NCI-H1436 treated with DMSO at 0.1 percent for 48 hours (cell line): ENCODE results near the gene AIFM2.
"Not testable (repeated sequence)": the region's sequence is repeated elsewhere in the genome, so short reads cannot be mapped to it uniquely, and the experiment has no call there.

Source experiments
- DNase-seq: peaks from one replicate; lab custom pipeline; 2025; lab: John Stamatoyannopoulos, UW

AIFM2 gene

GRCh38 chr10:70121281-70121949, 11.2 kb downstream of the AIFM2 start:
- DNase-seq, result no peak

DNA sequence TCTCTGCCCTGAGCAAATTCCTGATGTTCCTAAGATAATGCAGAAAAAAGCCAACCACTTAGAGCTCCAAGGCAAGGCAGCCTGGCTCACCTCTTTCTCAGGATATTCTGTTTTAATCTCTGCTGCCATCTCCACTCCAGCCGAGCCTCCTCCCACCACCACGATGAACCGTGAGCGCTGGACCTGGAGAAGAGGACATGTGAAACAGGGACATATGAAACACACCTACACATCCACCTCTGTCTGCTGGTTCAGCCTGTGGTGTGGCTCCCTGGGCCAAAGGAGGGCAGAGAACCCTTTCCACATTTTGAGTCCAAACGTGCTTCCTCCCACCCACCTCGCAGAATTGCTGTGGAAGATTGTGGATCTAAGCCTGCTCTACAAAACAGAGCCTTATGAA, 12.2 kb downstream of the AIFM2 start:
- DNase-seq, result no peak

DNA sequence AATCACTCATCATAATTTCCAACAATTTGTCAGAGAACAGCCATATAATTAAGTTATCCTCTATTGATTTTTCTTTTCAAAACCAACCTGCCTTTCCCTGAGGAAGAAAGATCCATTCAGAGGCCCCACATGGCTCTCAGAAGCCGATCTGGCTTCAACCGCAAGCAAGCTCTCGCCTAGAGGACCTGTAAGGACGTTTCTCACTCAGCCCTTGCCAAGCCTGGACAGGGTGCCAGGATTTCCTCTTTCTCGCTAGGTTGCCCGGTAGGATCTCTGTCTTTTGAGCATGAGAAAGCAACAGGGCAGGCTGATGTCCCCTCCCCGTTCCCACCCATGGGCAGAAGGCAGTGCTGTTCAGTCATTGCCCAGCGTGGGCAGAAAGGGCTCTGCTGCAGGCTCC, 13.0 kb downstream of the AIFM2 start:
- DNase-seq, result no peak

DNA sequence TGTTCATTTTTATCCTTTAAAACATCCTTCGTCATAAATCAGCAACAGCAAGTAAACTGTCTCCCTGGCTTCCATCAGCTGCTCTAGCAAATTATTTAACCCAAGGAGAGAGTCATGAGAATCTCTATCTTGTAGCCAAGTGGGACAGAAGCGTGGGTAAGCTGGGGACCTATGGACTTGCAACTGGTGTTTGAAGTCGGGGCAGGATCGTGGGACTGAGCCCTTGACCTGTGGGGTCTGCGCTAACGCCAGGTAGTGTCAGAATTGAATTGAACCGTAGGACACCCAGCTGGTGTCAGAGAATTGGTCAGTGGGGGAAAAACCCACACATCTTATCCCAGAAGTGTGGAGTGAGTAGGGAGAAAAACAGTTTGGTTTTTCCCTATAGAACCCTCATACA, 13.4 kb downstream of the AIFM2 start:
- DNase-seq, result no peak

DNA sequence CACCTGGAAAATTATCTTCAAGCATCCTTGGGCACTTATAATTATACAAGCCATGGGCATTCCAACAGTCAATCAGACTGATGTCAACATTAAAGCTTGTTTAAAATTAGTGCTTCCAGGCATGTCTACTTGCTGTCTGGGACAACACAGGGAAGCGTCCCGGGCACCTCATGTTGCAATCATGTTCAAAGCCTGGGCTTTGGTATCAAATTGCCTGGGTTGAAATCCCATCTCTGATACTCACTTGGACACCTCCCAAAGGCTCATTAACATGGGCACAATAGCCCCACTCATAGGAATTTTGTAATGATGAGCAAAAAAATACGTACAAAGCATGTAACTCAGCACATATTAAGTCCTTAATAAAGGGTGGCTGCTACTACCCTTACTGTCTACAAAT, 14.4 kb downstream of the AIFM2 start:
- DNase-seq, result no peak

DNA sequence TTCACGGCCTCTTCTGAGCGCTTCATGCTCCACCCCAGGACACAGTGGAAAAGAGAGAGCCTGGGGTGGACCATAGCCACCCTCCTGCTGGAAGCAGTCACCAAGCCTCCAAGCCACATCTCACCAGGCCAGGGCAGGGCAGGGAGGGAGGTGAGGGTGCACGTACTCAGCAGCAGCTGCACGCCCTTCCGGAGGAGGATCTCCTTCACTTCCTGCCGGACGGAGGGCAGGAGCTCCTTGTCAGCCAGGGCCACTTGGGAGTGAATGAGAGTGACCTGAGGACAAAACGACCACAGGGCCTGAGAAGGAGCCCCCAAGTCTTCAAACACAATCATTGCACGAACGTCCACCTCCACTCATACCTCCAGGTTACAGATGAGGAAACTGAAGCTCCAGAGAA, 15.0 kb downstream of the AIFM2 start:
- DNase-seq, result no peak

DNA sequence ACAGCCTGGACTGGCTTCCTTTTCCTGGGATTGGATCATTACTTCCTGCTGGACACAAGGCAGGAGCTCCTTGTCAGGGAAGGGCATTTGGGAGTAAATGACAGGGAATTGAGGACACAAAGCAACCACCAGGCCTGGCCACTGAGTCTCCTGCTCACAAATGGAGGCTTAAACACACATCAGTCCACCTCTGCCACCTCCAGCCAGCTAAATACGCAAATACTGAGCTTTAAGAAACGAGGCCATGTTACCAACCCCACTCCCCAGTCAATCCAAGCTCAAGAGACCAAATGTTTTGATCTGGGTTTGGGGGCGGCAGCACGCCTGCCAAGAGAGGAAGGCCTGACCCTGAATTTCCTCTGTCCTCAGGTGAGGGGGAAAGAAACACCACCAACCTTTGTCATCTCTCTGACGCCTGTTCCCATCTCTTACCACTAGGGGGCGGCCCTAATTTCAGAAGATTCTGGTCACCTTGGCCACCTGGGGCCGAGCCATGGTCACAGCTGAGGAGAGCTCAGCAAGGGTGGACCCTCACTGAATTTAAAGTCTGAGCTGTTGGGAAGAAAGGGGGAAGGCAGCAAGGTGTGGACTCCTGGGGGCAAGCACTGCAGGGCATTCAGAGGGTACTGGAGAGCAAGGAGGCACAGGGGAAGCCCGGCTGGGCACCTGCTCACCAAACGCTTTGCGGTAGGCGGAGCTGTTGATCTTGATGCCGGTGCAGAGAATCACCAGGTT, 16.5 kb downstream of the AIFM2 start:
- DNase-seq, result no peak

- no peak for DNase-seq
These were observed 17.7 kb downstream of the AIFM2 start for GRCh38 chr10:70114902-70115301.

GRCh38 chr10:70112071-70112470, 20.6 kb downstream of the AIFM2 start:
- DNase-seq, result no peak

DNA sequence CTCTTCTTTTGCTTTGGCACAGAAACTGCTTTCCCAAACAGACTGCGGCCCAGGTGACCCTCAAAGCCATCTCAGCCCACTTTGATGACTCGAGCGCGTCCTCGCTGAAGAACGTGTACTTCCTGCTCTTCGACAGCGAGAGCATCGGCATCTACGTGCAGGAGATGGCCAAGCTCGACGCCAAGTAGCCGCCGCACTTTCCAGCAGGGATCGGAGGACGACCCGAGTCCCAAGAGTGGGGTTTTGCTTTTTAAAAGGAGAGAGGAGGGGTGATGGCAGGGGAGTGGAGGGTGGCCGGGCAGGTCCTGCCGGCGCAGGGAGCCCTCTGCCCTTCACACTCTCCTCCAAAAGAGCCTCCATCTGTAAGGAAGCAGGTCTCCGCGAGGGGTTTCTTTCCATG, 21.1 kb downstream of the AIFM2 start:
- no peak for DNase-seq

GRCh38 chr10:70109064-70109729, 23.4 kb downstream of the AIFM2 start:
- no peak for DNase-seq

DNA sequence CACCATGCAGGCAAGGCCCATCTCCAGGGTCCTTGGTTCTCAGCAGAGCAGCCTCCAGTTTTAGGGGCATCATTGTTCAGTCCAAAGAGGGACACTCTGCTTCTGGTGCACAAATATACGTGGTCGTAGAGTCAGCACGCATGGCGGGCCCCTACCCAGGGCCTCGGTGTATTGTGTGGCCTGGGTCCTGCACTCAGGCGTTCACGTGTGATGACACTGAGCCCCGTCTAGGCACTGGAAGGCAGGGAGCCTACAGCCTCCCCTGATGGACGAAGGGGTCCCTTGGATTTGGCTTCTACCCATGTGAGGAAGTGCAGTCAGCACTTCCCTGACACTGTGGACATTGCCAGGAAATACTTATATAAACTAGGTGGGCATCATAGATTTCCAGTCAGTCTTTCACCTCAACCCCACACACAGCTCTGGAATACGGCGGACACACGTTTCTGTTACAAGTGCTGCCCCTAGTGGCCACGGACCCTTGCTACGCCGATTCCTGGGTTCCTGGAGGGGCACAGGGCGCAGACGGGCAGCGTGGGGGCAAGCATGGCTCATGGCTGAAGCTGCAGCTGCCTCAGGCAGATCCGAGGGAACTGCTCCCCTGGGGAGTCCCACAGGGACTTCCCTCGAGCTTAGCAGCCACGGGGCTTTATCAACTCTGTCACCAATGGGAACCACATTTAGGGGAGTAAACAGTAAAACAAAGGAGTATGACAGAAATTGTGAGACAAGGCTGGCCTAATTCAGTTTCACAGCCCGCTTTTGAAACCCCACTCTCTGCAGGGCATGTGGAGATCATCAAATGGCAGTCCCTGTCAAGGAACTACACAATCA, 25.4 kb downstream of the AIFM2 start:
- peak; percentile 7 for DNase-seq

DNA sequence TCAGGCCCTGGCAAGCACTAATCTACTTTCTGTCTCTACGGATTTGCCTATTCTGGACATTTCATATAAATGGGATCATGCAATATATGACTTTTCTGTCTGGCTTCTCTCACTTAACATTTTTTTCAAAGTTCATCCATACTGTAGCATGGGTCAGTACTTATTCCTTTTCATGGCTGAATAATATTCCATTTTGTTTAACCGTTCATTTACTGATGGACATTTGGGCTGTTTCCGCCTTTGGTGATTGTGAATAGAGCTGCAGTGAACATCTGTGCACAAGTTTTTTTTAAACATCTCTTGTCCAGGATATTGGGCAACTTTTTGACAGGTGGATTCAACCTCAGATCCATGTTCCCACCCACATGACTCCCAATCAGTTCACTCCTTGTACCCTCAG, 31.0 kb downstream of the AIFM2 start:
- no peak for DNase-seq

DNA sequence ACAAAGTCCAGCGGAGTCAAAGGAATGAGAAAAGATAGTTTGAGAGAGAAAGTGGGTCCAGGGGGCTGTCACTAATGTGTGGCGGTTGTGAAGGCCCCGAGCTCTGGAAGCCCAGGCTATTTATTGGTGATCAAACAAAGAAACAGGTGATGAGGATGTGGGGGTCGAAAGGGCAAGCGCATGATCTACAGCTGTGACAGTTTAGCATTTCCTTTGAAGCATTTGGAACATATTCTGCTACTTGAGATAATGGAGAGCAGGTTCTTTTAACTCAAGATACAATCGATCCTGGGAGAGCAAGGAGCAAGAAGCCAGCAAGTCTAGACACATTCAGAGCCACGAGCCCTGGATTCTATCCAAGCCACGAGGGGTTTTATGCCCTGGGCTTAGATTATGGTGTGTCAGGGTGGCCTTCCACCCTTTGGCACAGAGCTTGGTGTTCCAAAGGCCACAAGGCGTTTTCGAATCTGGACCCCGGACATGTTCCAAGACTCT, 31.5 kb downstream of the AIFM2 start:
- DNase-seq, result not testable (repeated sequence)

- no peak for DNase-seq
These were observed 34.4 kb downstream of the AIFM2 start for GRCh38 chr10:70098271-70098670.

DNA sequence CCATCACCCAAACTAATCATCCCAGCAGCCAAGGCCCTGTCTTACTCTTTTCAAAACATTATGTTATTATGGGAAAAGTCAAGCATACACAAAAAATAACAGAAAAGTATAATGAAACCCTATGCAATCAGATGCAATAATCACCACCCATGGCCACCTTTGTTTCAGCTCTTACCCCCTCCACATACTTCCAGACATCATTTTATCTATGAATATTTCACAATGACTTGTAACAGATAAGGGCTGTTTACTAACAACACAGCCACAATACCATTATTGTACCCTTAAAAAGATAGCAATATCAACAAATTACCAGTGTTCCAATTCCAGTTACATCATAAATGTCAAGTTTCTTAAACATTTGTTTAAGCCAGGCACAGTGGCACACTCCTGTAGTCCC, 35.2 kb downstream of the AIFM2 start:
- no peak for DNase-seq

DNA sequence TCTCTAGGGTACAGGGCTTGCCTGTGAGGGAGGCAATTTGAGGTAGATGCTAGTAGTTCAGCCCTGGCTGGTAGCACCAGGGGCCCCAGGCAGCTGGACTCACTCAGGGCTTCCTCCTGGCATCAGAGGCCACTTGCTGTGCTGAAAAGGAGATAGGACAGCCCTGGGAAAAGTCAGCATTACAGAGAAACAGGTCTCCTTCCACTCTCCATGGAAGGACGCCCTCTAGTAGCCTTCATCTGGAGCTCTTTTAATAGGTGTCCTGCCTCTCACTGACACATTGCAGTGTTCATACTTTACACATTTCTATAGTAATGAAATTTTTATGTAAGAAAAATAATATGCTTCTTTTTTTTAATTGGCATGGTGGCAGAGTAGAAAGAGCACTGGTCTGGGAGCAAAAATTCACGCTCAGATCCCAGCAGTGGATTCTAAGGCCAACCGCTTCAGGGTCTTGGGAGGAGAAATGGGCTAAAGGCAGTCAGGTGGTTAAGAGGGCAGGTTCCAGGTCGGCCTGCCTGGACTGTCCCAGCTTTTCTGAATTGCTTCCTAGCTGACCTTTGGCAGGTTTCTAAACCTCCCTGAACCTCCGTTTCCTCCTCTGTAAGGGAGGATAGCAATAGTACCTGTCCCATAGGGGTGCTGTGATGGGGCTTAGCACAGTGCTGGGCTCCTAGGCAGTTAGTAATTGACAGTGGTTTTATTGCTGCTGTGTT, 35.8 kb downstream of the AIFM2 start:
- no peak for DNase-seq

DNA sequence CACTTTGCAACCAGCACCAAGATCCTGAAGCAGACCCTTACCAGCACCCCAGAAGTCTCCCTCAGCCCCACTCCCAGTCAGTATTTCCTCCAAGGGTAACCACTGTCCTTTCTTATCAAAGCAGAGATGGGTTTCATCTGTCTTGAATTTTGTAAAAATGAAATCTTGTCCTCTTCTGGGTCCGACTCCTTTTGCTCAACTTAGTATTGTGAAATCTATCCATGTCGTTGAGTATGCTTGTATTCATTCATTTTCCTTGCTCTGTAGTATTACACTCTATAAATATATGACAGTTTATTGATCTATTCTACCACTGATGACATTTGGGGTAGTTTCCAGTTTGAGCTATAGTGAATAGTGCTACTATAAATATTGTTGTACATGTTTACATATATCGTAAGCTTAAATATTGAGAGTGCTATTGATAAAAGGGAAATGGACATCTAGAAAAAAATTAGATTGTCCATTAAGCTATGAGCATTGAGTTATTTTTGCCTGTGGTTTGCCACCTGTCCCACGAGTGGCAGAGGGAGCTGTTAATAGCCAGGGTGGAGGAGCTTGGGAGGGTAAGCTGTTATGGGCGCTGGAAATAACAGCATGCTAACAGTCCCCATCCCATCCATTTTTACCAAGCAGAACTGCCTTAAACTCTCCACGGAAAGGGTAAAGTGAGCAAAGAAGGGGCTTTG, 36.5 kb downstream of the AIFM2 start:
- no peak for DNase-seq

DNA sequence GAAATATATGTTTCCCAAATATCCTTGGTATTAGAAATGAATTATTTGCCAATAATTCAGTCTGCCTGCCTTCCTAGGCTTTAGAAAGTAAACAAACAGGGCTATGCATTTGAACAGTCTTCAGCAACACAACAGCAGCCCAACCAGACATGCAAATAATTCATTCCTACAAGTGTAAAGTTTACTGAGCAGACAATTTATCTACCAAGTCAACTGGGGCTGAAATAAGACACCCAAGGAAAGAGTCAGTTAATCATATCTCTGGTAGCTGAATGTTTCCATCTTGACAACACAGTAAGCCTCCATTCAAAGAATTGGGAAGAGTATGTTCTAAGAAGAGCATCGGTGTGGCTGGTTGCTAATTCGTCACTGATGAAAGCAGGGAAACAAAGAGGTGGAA, 38.4 kb downstream of the AIFM2 start:
- no peak for DNase-seq

DNA sequence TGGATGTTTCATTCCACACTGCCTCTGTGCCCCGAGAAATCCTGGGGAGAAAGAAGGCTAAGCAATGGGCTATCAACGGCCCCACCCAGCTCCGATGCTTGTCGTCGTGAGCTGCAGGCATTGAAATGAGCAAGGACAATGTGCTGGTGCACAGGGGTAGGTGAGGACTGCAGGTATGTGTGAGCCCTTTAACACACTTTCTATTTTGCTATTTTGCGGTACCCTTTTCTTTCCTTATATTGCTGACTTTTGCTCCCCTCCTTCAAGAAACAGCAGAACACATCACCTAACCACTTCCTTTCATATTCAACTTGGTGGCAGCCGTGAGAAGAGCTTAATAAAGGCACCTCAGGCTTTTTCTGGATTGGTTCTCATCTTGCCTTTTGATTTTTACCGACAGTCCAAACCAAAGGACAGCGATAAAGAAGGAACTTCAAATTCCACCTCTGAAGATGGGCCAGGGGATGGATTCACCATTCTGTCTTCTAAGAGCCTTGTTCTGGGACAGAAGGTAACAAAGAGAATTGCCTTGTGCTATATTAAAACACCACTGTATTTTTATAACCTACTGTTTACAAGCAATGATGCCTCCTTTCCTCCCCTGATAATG, 39.2 kb downstream of the AIFM2 start:
- no peak for DNase-seq

- DNase-seq, result no peak
These were observed 40.3 kb downstream of the AIFM2 start for GRCh38 chr10:70092389-70092718.
